ENCODE measurements around the gene CPZ.

DNA sequence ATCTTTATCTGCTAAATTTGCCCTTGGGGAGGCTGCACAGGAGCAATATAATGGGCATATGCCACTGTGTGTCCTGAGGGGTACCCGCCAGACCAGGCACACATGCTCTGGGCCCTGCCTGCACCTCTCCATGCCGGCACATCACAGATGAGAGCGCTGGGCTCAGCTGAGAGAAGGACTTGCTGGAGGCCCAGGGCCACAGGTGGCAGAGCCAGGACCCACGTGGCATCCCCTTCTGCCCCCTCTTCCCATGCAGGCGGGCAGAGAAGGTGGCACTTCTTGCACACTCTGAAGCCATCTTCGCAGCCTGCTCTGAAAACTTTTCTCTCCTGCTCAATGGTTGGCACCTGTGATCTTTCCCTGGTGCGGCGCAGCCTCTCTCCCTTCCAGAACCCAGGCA is 20.1 kb downstream of the CPZ start:
- TF ChIP-seq, protein P1, sequence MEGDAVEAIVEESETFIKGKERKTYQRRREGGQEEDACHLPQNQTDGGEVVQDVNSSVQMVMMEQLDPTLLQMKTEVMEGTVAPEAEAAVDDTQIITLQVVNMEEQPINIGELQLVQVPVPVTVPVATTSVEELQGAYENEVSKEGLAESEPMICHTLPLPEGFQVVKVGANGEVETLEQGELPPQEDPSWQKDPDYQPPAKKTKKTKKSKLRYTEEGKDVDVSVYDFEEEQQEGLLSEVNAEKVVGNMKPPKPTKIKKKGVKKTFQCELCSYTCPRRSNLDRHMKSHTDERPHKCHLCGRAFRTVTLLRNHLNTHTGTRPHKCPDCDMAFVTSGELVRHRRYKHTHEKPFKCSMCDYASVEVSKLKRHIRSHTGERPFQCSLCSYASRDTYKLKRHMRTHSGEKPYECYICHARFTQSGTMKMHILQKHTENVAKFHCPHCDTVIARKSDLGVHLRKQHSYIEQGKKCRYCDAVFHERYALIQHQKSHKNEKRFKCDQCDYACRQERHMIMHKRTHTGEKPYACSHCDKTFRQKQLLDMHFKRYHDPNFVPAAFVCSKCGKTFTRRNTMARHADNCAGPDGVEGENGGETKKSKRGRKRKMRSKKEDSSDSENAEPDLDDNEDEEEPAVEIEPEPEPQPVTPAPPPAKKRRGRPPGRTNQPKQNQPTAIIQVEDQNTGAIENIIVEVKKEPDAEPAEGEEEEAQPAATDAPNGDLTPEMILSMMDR (IDR thresholded peaks at IDR 0.05), result no peak
- TF ChIP-seq EP300 (IDR thresholded peaks at IDR 0.05), result no peak
- no peak for TF ChIP-seq POLR2A (IDR thresholded peaks at IDR 0.05)
- no peak for TF ChIP-seq POLR2AphosphoS5 (IDR thresholded peaks at IDR 0.05)

All from suprapubic skin (tissue), 4 donors.